Left colon (tissue), 2 donors: ENCODE measurements around the gene VPS9D1. TPM values are rescaled to one million over a fixed set of nuclear protein-coding genes. Genes with fewer than 3 reads are reported as not detected.

Source experiments
- ATAC-seq: fragments of 200-7000 bp; cut with Tn5 transposase; one replicate; pipeline ENCODE4 v1.9.1; 2020; ENCODE audit warnings: mild to moderate bottlenecking, moderate library complexity
- DNase-seq, 2 donors: peaks; one replicate each; pipeline ENCODE4 v3.0.0-alpha.2; 2020
- intact Hi-C, 2 donors: fragments of 100-400 bp; cut with DNase I in 1 of 2; cut with micrococcal nuclease in 1 of 2; formaldehyde crosslinking; loops; one replicate each; pipeline versions ENCODE4 v1.11.2 to v1.14.0; 2022; cut with DNase I, micrococcal nuclease
- total RNA-seq, 2 donors: library from RNA; stranded (reverse); fragmentation: NEBNext Ultra II Directional; extraction: Animal tissue kit (Norgen Biotek cat#: 25700); gene quantifications; one replicate each; pipeline ENCODE4 v1.2.1, GENCODE V29; 2021
- donor health status: DM: no; HTN: no; CAD: no.
- donor health status: DM: yes; HTN: yes; CAD: no.

Gene VPS9D1
- total RNA-seq, 2 donors from 2014 or later = 19.6 to 23.2 TPM

DNA sequence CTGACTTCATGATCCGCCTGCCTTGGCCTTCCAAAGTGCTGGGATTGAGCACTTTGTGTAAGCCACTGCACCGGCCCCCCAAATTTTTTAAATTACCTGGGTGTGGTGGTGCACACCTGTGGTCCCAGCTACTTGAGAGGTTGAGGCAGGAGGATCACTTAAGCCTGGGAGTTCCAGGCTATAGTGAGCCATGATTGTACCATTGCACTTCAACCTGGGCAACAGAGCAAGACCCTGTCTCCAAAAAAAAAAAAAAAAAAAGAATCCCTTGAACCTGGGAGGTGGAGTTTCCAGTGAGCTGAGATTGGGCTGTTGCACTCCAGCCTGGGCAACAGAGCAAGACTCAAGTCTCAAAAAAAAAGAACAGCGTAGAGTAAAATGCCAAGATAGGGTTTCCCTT is 15.9 kb upstream of the VPS9D1 start:
- intact Hi-C loops = no loop called here
- no peak for ATAC-seq
- no peak for DNase-seq

DNA sequence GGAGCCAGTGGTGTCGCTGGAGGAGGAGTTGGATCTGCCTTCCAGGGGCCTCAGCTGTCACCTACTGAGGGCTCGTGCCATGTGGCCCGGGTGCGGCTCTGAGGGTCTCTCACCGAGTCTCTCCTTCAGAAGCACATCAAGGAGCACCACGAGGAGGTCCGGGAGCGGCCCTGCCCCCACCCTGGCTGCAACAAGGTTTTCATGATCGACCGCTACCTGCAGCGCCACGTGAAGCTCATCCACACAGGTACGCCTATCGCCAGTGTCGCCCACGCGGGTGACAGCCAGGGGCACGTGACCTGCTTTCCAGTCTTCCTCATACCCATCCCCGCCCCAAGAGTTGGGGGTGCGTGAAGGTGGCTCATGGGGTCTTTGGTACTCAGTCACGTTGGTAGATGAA is 13.1 kb upstream of the VPS9D1 start:
- intact Hi-C loops = no loop called here

DNA sequence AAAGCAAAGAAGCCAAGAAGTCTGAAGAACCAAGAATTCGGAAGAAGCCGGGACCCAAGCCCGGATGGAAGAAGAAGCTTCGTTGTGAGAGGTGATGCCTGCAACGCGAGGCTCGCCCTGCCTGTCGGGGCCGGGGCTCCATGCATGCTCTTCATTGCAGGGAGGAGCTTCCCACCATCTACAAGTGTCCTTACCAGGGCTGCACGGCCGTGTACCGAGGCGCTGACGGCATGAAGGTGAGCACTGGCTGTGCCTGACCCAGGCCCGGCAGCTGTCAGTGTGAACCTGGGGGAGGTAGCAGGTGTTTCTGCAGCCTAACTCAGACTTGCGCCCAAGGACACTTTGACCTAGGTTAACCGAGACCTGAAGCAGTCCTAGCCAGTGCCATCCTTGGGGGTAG is 12.6 kb upstream of the VPS9D1 start:
- intact Hi-C loops = no loop called here
- ATAC-seq (no peak), DNase-seq (no peak)

More for the DNA sequence above, 13.1 kb upstream of the VPS9D1 start:
- no peak for DNase-seq
- no peak for ATAC-seq

DNA sequence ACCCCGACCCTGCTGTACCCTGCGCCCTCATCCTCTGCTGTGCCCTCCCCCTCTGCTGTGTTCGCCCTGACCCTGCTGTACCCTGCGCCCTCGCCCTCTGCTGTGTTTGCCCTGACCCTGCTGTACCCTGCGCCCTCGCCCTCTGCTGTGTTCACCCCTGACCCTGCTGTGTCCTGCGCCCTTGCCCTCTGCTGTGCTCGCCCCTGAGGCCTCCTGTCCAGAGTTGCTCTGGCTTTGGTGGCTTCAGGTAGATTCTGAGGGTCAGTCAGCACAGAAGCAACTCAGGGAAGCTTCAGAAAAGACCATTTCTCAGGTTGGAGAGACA is 12.2 kb upstream of the VPS9D1 start:
- ATAC-seq = no peak
- intact Hi-C loops = no loop called here
- no peak for DNase-seq

DNA sequence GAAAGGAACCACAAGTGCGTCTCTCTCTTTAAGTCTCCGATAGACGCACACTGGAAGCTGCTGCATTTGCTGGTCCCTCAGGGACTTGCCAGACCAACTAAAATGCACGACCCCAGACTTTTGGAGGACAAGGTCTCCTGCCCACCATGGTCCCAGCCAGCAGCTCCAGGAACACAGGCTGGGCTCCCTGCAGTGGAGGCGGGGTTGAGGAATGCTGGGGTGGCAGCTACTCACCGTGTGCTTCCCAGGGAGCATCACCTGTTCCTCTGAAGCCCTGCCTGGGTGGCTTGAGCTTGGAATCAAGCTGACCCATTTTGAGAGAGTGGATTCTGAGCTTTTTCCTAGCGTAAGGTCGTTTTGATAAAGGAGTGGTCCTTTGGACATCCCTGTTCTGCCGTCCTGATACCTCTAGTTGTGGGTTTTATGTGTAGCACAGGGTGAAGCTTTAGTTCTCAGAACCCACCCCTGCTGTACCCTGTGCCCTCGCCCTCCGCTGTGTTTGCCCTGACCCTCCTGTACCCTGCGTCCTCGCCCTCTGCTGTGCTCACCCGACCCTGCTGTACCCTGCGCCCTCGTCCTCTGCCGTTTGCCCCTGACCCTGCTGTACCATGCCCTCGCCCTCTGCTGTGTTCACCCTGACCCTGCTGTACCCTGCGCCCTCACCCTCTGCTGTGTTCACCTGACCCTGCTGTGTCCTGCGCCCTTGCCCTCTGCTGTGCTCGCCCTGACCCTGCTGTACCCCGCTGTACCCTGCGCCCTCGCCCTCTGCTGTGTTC is 11.6 kb upstream of the VPS9D1 start:
- ATAC-seq (no peak), DNase-seq (no peak)
- intact Hi-C loops = no loop called here

DNA sequence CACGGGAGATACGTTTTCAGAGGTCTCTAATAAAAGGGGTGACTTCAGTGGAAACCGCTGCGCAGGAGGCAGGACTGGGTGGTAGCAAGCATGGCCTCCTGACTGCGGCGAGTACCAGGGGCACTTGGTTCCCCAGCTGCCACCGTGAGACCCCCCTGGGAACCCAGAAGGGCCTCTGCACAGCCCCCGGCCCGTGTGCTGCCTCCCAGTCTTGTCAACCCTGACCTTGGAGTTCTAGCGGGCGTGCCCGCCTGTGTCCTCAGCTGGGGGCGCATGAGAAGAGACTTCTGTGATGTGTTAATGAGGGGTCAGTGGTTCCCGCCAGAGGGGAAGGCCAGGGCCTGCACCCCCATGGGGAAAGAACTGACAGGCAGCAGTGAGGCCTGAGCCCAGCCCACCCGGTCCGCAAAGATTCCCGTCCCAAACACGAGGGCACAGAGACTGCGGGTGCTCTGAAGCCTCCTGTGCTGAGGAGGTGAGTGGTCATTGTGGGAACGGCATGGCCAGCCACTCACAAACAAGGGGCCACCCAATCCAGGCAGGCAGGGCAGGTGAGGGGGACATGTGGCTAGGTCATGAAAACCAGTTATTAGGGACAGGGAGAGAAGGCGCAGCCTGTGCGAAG is 10.0 kb upstream of the VPS9D1 start:
- no peak for ATAC-seq
- DNase-seq = no peak
- intact Hi-C loops = no loop called here

DNA sequence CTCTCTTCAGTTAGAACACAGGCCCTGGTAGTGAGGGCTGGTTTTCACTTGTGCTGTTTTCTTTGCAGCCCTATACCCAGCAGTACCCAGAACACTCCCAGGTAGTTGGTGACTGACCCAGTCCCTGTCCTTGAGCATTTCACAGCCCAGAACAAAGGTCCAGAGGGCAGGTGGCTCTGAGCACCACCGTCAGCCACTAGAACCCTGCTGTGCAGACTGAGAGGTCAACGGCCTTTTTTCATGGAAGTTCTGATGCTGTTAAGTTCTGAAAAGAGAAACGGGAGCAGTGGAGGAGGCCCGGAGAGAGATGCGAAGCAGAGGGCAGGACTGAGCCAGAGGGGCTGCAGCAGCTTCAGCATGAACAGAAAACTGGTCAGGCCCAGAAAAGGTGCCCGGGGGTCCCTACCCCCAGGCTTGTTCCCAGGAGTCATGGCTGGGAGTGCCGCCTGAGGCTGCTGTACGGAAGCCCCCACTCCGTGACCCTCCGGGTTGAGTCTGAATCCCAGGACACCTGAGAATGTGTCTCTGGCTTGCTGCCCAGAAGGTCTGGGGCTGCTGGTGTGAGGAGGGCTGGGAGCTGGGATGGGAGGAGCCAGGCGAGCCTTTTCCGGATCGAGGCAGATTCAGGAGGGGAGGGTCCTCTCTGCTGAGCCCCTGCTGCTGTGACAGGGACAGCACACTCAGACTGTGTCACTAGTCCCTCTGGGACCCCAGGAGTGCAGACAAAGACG is 9.3 kb upstream of the VPS9D1 start:
- intact Hi-C loops = no loop called here
- no peak for ATAC-seq
- no peak for DNase-seq

DNA sequence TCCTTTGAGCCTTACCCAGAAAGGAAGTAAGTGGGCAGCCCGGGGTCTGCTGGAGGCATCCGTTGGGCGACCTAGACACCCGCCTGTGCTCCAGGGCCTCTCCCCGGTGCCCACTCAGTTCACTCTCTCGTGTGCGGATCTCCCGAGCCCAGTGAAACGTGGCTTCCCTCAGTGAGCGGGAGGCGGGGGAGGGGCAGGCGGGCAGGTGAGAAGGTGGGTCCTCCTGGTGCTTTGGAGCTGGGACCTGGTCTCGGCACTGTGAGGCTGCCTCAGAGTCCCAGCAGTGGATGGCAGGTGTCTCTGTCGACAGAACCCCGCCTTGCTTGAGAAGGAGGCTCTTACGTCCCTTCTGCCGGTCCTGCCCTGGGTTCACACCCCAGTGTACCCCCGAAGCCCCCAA is 8.6 kb upstream of the VPS9D1 start:
- ATAC-seq (no peak), DNase-seq (no peak)
- intact Hi-C loops = no loop called here

DNA sequence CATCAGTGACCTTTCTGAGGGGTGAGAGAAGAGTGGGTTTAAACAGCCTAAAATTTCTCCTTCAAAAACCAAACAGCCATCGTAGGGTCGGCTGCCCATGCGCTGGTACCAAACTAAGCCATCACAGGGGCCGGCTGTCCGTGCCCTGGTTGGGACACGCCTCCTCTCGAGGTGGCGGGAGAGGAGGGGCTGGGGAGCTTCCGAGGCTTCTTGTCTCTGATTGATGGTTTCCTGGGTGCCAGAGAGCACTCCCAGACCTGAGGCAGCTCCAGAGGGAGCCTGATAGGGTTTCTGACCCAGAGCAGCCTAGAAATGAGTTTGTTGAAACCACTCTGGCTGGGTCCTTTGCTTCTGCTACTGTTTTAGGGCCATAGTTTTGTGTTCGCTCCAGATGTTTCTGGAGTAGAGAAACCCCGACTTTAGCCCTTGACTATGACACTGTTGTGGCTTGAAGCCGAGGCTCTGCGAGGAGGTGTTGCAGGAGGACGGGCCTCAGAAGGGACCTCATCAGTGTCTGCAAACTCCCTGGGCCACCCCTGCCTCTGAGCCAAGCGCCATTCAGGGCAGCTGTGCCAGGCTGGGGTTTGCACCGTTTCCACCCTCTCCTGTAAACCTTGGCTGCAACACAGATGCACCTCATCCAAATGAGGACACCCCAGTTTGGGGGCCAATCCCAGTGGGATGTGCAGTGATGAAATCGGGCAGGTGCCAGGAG is 6.9 kb upstream of the VPS9D1 start:
- no peak for DNase-seq
- intact Hi-C loops = no loop called here
- no peak for ATAC-seq

DNA sequence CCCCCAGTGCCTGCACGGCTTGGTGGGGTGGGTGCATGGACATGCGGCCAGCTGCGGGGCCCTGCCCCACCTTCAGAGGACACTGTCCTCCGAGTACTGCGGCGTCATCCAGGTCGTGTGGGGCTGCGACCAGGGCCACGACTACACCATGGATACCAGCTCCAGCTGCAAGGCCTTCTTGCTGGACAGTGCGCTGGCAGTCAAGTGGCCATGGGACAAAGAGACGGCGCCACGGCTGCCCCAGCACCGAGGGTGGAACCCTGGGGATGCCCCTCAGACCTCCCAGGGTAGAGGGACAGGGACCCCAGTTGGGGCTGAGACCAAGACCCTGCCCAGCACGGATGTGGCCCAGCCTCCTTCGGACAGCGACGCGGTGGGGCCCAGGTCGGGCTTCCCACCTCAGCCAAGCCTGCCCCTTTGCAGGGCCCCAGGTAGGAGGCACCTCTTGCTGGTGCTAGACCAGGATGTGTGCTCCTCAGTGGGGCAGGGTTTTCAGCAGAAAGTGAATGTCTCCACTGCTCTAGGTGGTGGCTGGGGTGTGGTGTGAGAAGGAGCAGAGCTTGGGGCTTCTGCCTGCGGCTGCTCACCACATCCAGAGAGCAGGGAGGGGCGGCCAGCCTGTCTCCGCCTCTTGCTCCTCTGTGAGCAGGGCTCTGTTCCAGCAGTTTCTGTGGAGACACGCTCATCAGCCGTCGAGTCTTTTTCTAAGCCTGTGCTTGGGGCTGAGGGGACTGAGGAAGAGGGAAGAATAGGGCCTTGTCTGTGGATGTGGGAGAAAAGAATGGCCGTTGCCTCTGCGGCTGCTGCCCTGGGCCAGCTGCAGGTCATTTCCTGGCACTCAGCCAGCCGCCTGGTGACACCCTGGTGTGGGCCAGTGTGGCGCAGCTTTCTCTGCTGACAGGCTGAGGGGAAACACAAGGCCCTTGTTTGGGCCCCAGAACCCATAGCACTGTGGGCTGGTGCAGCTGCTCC is 2.9 kb upstream of the VPS9D1 start:
- ATAC-seq (no peak), DNase-seq (peak in 1 of 2 donors; percentile 37)
- intact Hi-C loops = no loop called here

DNA sequence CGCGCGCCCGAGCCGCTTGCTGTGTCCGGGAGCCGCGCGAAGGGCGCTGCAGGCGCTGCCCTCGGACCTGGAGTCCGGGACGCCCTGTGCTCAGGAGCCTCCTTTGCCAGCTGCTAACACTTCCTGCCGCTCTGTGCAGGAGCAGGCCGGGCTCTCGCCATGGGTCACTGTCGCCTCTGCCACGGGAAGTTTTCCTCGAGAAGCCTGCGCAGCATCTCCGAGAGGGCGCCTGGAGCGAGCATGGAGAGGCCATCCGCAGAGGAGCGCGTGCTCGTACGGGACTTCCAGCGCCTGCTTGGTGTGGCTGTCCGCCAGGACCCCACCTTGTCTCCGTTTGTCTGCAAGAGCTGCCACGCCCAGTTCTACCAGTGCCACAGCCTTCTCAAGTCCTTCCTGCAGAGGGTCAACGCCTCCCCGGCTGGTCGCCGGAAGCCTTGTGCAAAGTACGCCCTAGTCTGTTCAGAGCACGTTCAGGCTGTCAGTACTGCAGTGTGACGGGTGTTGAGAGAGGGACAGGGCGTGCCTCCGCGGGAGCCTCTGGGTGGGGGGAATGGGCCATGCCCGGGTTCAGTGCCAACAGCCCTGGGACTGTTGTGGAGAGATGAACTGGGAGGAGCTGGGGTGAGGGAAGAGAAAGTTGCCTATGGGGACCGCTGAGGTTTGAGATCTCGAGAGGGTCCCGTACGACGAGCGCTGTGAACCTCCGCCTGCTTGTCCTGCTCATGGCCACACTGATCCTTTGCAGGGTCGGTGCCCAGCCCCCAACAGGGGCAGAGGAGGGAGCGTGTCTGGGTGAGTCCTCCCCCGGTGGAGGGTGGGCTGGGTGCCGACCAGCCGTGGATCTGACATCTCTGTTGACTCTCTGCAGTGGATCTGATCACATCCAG is 1.9 kb upstream of the VPS9D1 start:
- intact Hi-C loops = no loop called here
- peak; percentile 67 for ATAC-seq
- DNase-seq = peak; percentile 94 to 97

DNA sequence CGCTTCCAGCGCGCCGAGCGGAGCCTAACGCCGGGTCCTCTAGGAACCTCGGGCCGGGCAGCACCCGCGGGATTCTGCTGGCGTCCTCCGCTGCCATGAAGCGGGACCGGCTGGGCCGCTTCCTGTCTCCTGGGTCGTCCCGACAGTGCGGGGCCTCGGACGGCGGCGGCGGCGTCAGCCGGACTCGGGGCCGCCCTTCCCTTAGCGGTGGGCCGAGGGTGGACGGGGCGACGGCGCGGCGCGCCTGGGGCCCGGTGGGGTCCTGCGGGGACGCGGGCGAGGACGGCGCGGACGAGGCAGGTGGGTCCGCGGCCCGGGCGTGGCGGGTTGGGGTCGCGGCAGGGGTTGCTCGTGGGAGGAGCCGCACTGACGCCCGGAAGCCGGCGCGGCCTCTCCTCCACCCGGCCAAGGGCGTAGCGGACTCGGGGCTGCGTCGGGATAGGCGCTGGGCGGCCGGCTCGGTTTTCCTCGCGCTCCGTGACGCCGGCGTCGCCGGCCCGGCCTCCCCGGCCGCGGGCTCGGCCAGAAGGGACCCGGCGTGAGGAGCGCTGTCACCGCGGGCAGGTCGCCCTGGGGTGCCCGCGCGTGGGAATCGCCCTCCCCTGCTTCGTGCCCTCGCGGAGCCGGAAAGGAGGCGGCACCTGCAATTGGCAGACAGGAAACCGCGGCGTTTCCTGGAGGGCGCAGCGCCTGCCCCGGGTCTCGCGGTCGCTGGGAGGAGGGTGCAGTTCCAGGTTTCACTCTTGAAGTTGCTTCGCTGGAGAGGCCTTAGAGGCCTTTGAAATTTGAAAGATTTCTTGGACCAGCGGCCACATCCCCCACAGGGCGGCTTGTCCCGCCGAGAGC is 1.1 kb upstream of the VPS9D1 start:
- peak; percentile 46 for ATAC-seq
- intact Hi-C loops = no loop called here
- peak; percentile 73 to 80 for DNase-seq

DNA sequence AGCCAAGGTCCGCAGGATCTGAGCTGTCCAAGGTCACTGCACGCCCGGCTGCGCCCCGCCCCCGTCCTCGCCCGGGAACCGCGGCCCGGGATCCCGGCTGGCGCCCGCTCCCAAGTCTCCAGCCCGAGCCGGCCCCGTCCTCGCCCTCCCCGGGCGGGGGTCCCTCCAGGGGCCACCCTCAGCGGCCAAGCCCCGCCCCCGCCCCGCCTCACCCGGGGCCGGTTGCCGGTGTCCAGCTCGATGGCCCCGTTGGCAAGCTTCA is 216 bp downstream of the VPS9D1 start:
- intact Hi-C loops = no loop called here
- peak; percentile 38 for ATAC-seq

DNA sequence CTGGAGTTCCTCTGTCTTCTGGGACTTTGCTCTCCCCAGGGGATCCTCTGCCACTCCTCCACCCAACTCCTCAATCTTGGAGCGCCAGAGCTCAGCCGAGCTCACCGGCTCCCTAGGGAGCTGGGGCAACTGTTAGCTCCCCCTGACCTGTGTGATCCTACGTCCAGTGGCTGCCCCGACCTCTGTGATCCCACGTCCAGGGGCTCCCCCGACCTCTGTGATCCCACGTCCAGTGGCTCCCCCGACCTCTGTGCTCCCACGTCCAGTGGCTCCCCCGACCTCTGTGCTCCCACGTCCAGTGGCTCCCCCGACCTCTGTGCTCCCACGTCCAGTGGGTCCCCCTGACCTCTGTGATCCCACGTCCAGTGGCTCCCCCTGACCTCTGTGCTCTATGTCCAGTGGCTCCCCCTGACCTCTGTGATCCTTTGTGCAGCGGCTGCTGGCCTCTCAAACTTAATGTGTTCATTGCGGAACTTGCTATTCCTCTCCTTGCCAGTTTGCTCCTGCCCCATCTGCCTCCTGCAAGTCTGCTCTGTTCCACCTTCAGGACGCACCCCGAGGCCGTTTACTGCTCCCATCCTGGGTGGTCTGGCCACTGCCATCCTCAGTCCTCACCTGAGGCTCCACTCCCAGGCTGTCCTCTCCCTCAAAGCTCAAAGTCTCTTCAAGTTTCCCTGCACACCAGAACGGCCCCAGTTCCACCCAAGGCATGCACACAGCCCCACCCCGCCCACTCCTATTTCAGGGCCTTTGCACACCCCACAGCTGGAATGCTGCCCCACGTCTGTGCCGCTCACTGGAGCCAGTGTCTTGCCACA is 2.8 kb downstream of the VPS9D1 start:
- ATAC-seq (no peak), DNase-seq (no peak)
- intact Hi-C loops = no loop called here

More for the DNA sequence above, 216 bp downstream of the VPS9D1 start:
- DNase-seq = peak; percentile 63 to 80

DNA sequence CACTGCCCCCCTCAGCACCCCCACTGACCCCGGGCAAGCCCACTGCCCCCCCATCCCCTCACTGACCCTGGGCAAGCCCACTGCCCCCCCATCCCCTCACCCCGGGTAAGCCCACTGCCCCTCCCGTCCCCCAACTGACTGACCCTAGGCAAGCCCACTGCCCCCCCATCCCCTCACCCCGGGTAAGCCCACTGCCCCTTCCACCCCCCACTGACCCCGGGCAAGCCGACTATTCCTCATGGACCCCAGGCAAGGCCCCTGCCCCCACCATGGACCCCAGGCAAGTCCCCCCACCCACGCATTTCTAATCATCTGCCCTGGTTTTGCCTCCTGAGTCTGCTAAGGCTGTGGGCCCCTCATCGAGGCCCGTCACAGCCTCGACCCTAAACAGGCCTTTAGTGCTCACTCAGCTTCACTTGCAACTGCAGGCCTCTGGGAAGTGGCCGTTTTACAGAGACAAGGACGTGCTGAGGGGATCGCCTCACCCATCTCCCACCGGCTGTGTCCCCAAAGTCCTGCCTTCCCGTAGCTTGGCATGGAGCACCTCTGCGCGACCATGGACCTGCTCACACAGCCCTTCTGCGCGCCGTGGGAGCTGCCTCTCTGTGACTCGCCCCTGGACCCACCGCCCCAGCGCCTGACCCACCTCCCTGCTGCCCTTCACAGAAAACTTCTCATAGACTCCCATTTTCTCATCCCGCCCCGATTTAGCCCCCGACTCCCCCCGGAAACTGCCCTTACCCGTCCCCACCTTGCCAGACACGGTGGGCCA is 3.6 kb downstream of the VPS9D1 start:
- intact Hi-C loops = no loop called here
- ATAC-seq (no peak), DNase-seq (no peak)
